K562 (cell line): ENCODE measurements around the gene MYL9. TPM values are rescaled to one million over a fixed set of nuclear protein-coding genes. Genes with fewer than 3 reads are reported as not detected.
A peak's percentile ranks its signal among the peaks of the same experiment; 100 is the strongest.

Experiments used
- ATAC-seq: fragments of 200-7000 bp; cut with Tn5 transposase; 3 replicates; pipeline ENCODE4 v1.9.1; 2020; ENCODE audit warnings: moderate library complexity
- BruUV-seq: library from RNA; stranded (reverse); fragments of 400-500 nt; replicated peaks from 2 replicates; lab custom pipeline; 2021; lab: Mats Ljungman, UMichigan
- CTCF ChIA-PET: fragments of 300-600 bp; formaldehyde crosslinking; extraction: SDS; loops from one replicate; lab custom pipeline; 2021; ENCODE audit warnings: low intra/inter-chr PET ratio; lab: Yijun Ruan, JAX
- POLR2A ChIA-PET: fragments of 300-600, 350-650 bp; sonication (Branson Sonifier 250); formaldehyde crosslinking; extraction: SDS; loops from one replicate; lab custom pipeline; 2021; ENCODE audit warnings: antibody characterized with exemption, inconsistent platforms; lab: Yijun Ruan, JAX
- DNase-seq, 4 experiments: peaks; one replicate each; pipeline versions ENCODE4 v3.0.0 to v3.0.0-alpha.2; 2011 to 2018; ENCODE audit warnings: low spot score in 3 of 4, mixed read lengths in 3 of 4; ENCODE audit errors: extremely low read depth in 1 of 4
- FAIRE-seq: peaks from 2 replicates; lab custom pipeline; 2011; peaks lifted over from hg19 to GRCh38; lab: Jason Lieb, UNC
- H2AFZ ChIP-seq: 2 replicates; pipeline ENCODE4 v1.6.0; 2011; ENCODE audit warnings: low read depth, low read length, control low read depth, inconsistent platforms
- H3K27ac ChIP-seq: fragments of 200-600 bp; 3 replicates; pipeline ENCODE4 v1.8.0; 2011; ENCODE audit warnings: low read depth, mild to moderate bottlenecking, control low read depth, inconsistent platforms, low read length, moderate library complexity, mixed read lengths; ENCODE audit errors: extremely low read depth
- H3K27me3 ChIP-seq, 2 experiments: fragments of 300-600 bp in 1 of 2; 2 replicates in 1 of 2; 3 replicates in 1 of 2; pipeline versions ENCODE4 v1.6.0 to v1.8.0; 2011; ENCODE audit warnings: inconsistent platforms in 2 of 2, low read length in 2 of 2, mild to moderate bottlenecking in 1 of 2, mixed read lengths in 1 of 2, moderate library complexity in 1 of 2; ENCODE audit not compliant: control insufficient read depth in 2 of 2, insufficient read depth in 2 of 2
- H3K36me3 ChIP-seq: fragments of 300-600 bp; 3 replicates; pipeline ENCODE4 v1.8.0; 2011; ENCODE audit warnings: mild to moderate bottlenecking, low read length, inconsistent platforms; ENCODE audit not compliant: control insufficient read depth, insufficient read depth
- H3K4me1 ChIP-seq, 2 experiments: fragments of 200-600 bp in 1 of 2; replicated peaks in 1 of 2; 2 replicates in 1 of 2; 3 replicates in 1 of 2; pipeline versions ENCODE4 v1.5.1 to v1.8.0; 2011; ENCODE audit warnings: inconsistent platforms in 2 of 2, low read length in 2 of 2, mild to moderate bottlenecking in 1 of 2, mixed read lengths in 1 of 2, moderate library complexity in 1 of 2; ENCODE audit not compliant: control insufficient read depth in 2 of 2, insufficient read depth in 2 of 2
- H3K4me2 ChIP-seq: 2 replicates; pipeline ENCODE4 v1.6.1; 2011; ENCODE audit warnings: low read length, control low read depth, inconsistent platforms, mixed read lengths; ENCODE audit not compliant: insufficient read depth
- H3K4me3 ChIP-seq: fragments of 200-600 bp; sonication (generic), shearing (Covaris generic); 2 replicates; pipeline ENCODE4 v1.5.1; 2016; ENCODE audit warnings: control low read depth, inconsistent platforms
- H3K79me2 ChIP-seq: fragments of 200-600 bp; 3 replicates; pipeline ENCODE4 v1.8.0; 2011; ENCODE audit warnings: low read length, inconsistent platforms; ENCODE audit not compliant: control insufficient read depth, insufficient read depth
- H3K9ac ChIP-seq, 2 experiments: 2 replicates each; pipeline versions ENCODE4 v1.6.0 to v1.6.1; 2011; ENCODE audit warnings: low read depth in 2 of 2, low read length in 2 of 2, control low read depth in 1 of 2, inconsistent platforms in 1 of 2, mild to moderate bottlenecking in 1 of 2, mixed read lengths in 1 of 2; ENCODE audit not compliant: insufficient read depth in 1 of 2
- H3K9me1 ChIP-seq: one replicate; pipeline ENCODE4 v1.6.0; 2011; ENCODE audit warnings: inconsistent platforms, mild to moderate bottlenecking, low read length, moderate library complexity; ENCODE audit not compliant: control insufficient read depth, insufficient read depth
- H3K9me3 ChIP-seq: replicated peaks from 2 replicates; pipeline ENCODE4 v1.5.1; 2011; ENCODE audit warnings: low read depth, low read length, inconsistent platforms; ENCODE audit not compliant: control insufficient read depth, insufficient read depth
- H4K20me1 ChIP-seq: replicated peaks from 2 replicates; pipeline ENCODE4 v1.6.1; 2011; ENCODE audit warnings: low read length, inconsistent platforms, mixed read lengths; ENCODE audit not compliant: control insufficient read depth, insufficient read depth
- MEF2D ChIP-seq: conservative IDR thresholded peaks from 2 replicates; pipeline ENCODE4 v1.6.1; 2016; ENCODE audit warnings: low read depth, missing genetic modification characterization, missing compliant biosample characterization
- SPI1 ChIP-seq: IDR thresholded peaks from 2 replicates; pipeline ENCODE4 v1.6.1; 2011; ENCODE audit warnings: low read depth, low read length, control low read depth, borderline replicate concordance
- ZNF282 ChIP-seq: sonication (generic); formaldehyde crosslinking; IDR thresholded peaks from 2 replicates; pipeline ENCODE4 v1.8.1; 2023; ENCODE audit warnings: missing genetic modification reagents
- WGBS: fragments of 100-300 bp; shearing (Covaris generic); methylation state at CpG from one replicate; pipeline ENCODE4 v1.1.6; 2016; ENCODE audit warnings: low coverage, mixed read lengths; ENCODE audit not compliant: insufficient coverage; ENCODE audit errors: missing lambda C conversion rate; 5-methylcytosine and 5-hydroxymethylcytosine counted together
- in situ Hi-C: fragments of 300-500 bp; cut with MboI; formaldehyde crosslinking; loops from 4 replicates; pipeline ENCODE4 v1.15.0; 2018; ENCODE audit warnings: inconsistent platforms, mixed read lengths
- intact Hi-C: fragments of 100-400 bp; cut with micrococcal nuclease; formaldehyde crosslinking; loops from 2 replicates; pipeline ENCODE4 v1.14.2; 2022
- polyA plus RNA-seq, 8 experiments: library from polyadenylated mRNA; depleted of rRNA in 4 of 8; stranded (reverse) in 5 of 8; unstranded in 3 of 8; fragments of >200 nt; fragmentation: Nextera tagmentation in 2 of 8; fragmentation: Illumina TruSeq in 1 of 8; extraction: Ambion mirVana in 2 of 8; extraction: Trizol in 1 of 8; gene quantifications; 2 replicates each; pipeline versions ENCODE4 v1.2.1 to v1.2.3, GENCODE V29; 2011 to 2014; ENCODE audit warnings: inconsistent platforms in 1 of 8, missing spikeins in 1 of 8
- small RNA-seq: library from RNA; depleted of rRNA; stranded (forward); fragments of <200 nt; gene quantifications from one replicate; pipeline ENCODE3, GENCODE V24; 2014
- total RNA-seq, 7 experiments: library from RNA; depleted of rRNA in 6 of 7; stranded (reverse); fragments of >200 nt in 6 of 7; fragmentation: Illumina TruSeq in 2 of 7; extraction: Trizol in 2 of 7; gene quantifications; 2 replicates each; pipeline versions ENCODE4 v1.2.1 to v1.2.3, GENCODE V29; 2011 to 2021; ENCODE audit warnings: low replicate concordance in 1 of 7

MYL9 gene
- total and polyA plus RNA-seq, 9 of the 15 experiments (the other 6 are each of a cell fraction or from before 2014, with no cell fraction given): 0.11 to 3.2 (median 0.81) TPM; not detected in 1

DNA sequence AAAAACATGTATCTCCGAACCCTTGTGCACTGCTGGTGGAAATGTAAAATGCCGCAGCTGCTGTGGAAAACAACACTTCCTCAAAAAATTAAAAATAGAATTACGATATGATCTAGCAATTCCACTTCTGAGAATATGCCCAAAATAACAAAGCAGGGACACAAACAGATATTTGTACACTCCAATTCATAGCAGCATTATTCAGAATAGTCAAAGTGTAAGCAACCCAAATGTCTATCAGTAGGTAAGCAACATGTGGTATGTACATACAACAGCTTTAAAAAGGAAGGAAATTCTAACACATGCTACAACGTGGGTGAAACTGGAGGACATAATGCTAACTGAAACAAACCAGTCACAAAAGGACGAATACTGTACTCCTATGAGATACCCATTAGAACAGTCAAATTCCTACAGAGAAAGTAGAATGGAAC is 58.6 kb downstream of the MYL9 start:
- peaks cover 9 to 12% of the 10 kb centered on the region in 2 experiments for H3K4me1 ChIP-seq
- CTCF ChIA-PET: interaction anchor here (0.7 to 1.2 kb wide), 3 partner anchors 54 to 94 kb away, joined by 3 to 5 read pairs (median 3); no protein-coding TSS in a partner anchor

More for the DNA sequence above, 58.6 kb downstream of the MYL9 start:
- ATAC-seq: no peak
- no peak overlapping the region for H3K4me2 ChIP-seq
- DNase-seq: no peak
- no TSS peak for BruUV-seq
- in situ Hi-C loops: loop anchor here (5.0 kb wide), 1 partner anchor 43 kb away; no protein-coding TSS in a partner anchor
- H3K4me3 ChIP-seq: no peak overlapping the region
- no peaks in the 10 kb centered on the region for H3K27me3 ChIP-seq
- 22% methylated on average over 5 of the region's 5 CpGs for WGBS
- H3K79me2 ChIP-seq: no peaks in the 10 kb centered on the region
- TF ChIP-seq MEF2D (tag): peak; percentile 83
- no peak for TF ChIP-seq ZNF282 (CRISPR knock-in tag)
- TF ChIP-seq SPI1: peak; percentile 80
- 0 out of 4 replicates have a peak overlapping the region, but pooled peaks of 1 of the 2 experiments have one; percentile 7 for H3K9ac ChIP-seq
- H3K9me1 ChIP-seq: no peaks in the 10 kb centered on the region
- FAIRE-seq: peak; percentile 35
- H4K20me1 ChIP-seq: no peaks in the 10 kb centered on the region
- intact Hi-C loops: no loop called here
- POLR2A ChIA-PET: interaction anchor here (0.6 to 1.1 kb wide), 4 partner anchors 11 to 136 kb away, joined by 3 to 4 read pairs (median 3); no protein-coding TSS in a partner anchor
- peak overlapping the region; percentile 68 for H2AFZ ChIP-seq
- H3K36me3 ChIP-seq: no peaks in the 10 kb centered on the region
- no peaks in the 10 kb centered on the region for H3K9me3 ChIP-seq
- 0 out of 3 replicates have a peak overlapping the region, but pooled peaks have one; percentile 8 for H3K27ac ChIP-seq

Small RNA genes within 50 kb of the gene (small RNA-seq; reads per million reads assigned to genes)
- gene RF00017: not detected

Other genes starting within 250 kb of the MYL9 start
- 4.5 and 9.9 TPM in 2 replicates for gene DLGAP4, start 235.2 kb upstream of the MYL9 start, total RNA-seq (2014; rRNA removed)
- 2.3 and 3.2 TPM in 2 replicates for gene DLGAP4, start 235.2 kb upstream of the MYL9 start, total RNA-seq (2014; rRNA removed; fragmentation: Illumina TruSeq; extraction: Trizol)
- 4.5 and 6.8 TPM in 2 replicates for gene DLGAP4, start 235.2 kb upstream of the MYL9 start, total RNA-seq (2015; rRNA removed; fragmentation: Illumina TruSeq; extraction: Trizol)
- 26.1 and 34.1 TPM in 2 replicates for gene DLGAP4, start 235.2 kb upstream of the MYL9 start, total RNA-seq (2021)
- gene DLGAP4, start 235.2 kb upstream of the MYL9 start, polyA plus RNA-seq (2011; rRNA removed): 3.1 and 6.5 TPM in 2 replicates
- 22.3 and 30.8 TPM in 2 replicates for gene DLGAP4, start 235.2 kb upstream of the MYL9 start, polyA plus RNA-seq (2014; fragmentation: Illumina TruSeq; extraction: Trizol)
- under 1 TPM; 0.31 to 0.74 TPM for gene DLGAP4, start 235.2 kb upstream of the MYL9 start, polyA plus RNA-seq (2014; fragmentation: Nextera tagmentation; extraction: Ambion mirVana)
- gene DLGAP4, start 235.2 kb upstream of the MYL9 start, polyA plus RNA-seq (2014; rRNA removed): 9.5 and 11.9 TPM in 2 replicates
- gene TGIF2, start 32.1 kb downstream of the MYL9 start, total RNA-seq (2014; rRNA removed): 12.9 and 17.1 TPM in 2 replicates
- 13.1 and 13.4 TPM in 2 replicates for gene TGIF2, start 32.1 kb downstream of the MYL9 start, total RNA-seq (2014; rRNA removed; fragmentation: Illumina TruSeq; extraction: Trizol)
- 13.6 and 14.5 TPM in 2 replicates for gene TGIF2, start 32.1 kb downstream of the MYL9 start, total RNA-seq (2015; rRNA removed; fragmentation: Illumina TruSeq; extraction: Trizol)
- gene TGIF2, start 32.1 kb downstream of the MYL9 start, total RNA-seq (2021): 22.5 and 27.8 TPM in 2 replicates
- gene TGIF2, start 32.1 kb downstream of the MYL9 start, polyA plus RNA-seq (2011; rRNA removed): 15.5 and 17.5 TPM in 2 replicates
- 19.5 and 23.7 TPM in 2 replicates for gene TGIF2, start 32.1 kb downstream of the MYL9 start, polyA plus RNA-seq (2014; fragmentation: Illumina TruSeq; extraction: Trizol)
- gene TGIF2, start 32.1 kb downstream of the MYL9 start, polyA plus RNA-seq (2014; fragmentation: Nextera tagmentation; extraction: Ambion mirVana): 10 to 100 TPM in 1 of 2 experiments, 1 to 10 TPM in 1; 6.8 to 15.7 TPM
- gene TGIF2, start 32.1 kb downstream of the MYL9 start, polyA plus RNA-seq (2014; rRNA removed): 18.4 and 20.7 TPM in 2 replicates
- 135 and 141 TPM in 2 replicates for gene RAB5IF, start 64.3 kb downstream of the MYL9 start, total RNA-seq (2014; rRNA removed)
- 151 and 169 TPM in 2 replicates for gene RAB5IF, start 64.3 kb downstream of the MYL9 start, total RNA-seq (2014; rRNA removed; fragmentation: Illumina TruSeq; extraction: Trizol)
- 112 and 119 TPM in 2 replicates for gene RAB5IF, start 64.3 kb downstream of the MYL9 start, total RNA-seq (2015; rRNA removed; fragmentation: Illumina TruSeq; extraction: Trizol)
- 134 and 144 TPM in 2 replicates for gene RAB5IF, start 64.3 kb downstream of the MYL9 start, total RNA-seq (2021)
- 155 and 198 TPM in 2 replicates for gene RAB5IF, start 64.3 kb downstream of the MYL9 start, polyA plus RNA-seq (2011; rRNA removed)
- 103 and 118 TPM in 2 replicates for gene RAB5IF, start 64.3 kb downstream of the MYL9 start, polyA plus RNA-seq (2014; fragmentation: Illumina TruSeq; extraction: Trizol)
- gene RAB5IF, start 64.3 kb downstream of the MYL9 start, polyA plus RNA-seq (2014; fragmentation: Nextera tagmentation; extraction: Ambion mirVana): 10 to 100 TPM; 26.5 to 41.9 TPM
- 160 and 170 TPM in 2 replicates for gene RAB5IF, start 64.3 kb downstream of the MYL9 start, polyA plus RNA-seq (2014; rRNA removed)
- not detected in 2 replicates for gene SLA2, start 104.7 kb downstream of the MYL9 start, total RNA-seq (2014; rRNA removed)
- not detected in 2 replicates for gene SLA2, start 104.7 kb downstream of the MYL9 start, total RNA-seq (2014; rRNA removed; fragmentation: Illumina TruSeq; extraction: Trizol)
- 0.07 and 0.08 TPM in 2 replicates for gene SLA2, start 104.7 kb downstream of the MYL9 start, total RNA-seq (2015; rRNA removed; fragmentation: Illumina TruSeq; extraction: Trizol)
- gene SLA2, start 104.7 kb downstream of the MYL9 start, total RNA-seq (2021): 0.07 and 0.13 TPM in 2 replicates
- not detected in 2 replicates for gene SLA2, start 104.7 kb downstream of the MYL9 start, polyA plus RNA-seq (2011; rRNA removed)
- 0.07 TPM in 1 of 2 replicates, not detected in the other for gene SLA2, start 104.7 kb downstream of the MYL9 start, polyA plus RNA-seq (2014; fragmentation: Illumina TruSeq; extraction: Trizol)
- gene SLA2, start 104.7 kb downstream of the MYL9 start, polyA plus RNA-seq (2014; fragmentation: Nextera tagmentation; extraction: Ambion mirVana): not detected
- gene SLA2, start 104.7 kb downstream of the MYL9 start, polyA plus RNA-seq (2014; rRNA removed): not detected in 2 replicates
- gene NDRG3, start 204.6 kb downstream of the MYL9 start, total RNA-seq (2014; rRNA removed): 14.9 and 20.8 TPM in 2 replicates
- 26.6 and 28.3 TPM in 2 replicates for gene NDRG3, start 204.6 kb downstream of the MYL9 start, total RNA-seq (2014; rRNA removed; fragmentation: Illumina TruSeq; extraction: Trizol)
- gene NDRG3, start 204.6 kb downstream of the MYL9 start, total RNA-seq (2015; rRNA removed; fragmentation: Illumina TruSeq; extraction: Trizol): 23.0 and 24.4 TPM in 2 replicates
- gene NDRG3, start 204.6 kb downstream of the MYL9 start, total RNA-seq (2021): 24.5 and 25.6 TPM in 2 replicates
- 25.0 and 27.6 TPM in 2 replicates for gene NDRG3, start 204.6 kb downstream of the MYL9 start, polyA plus RNA-seq (2011; rRNA removed)
- 32.1 and 39.4 TPM in 2 replicates for gene NDRG3, start 204.6 kb downstream of the MYL9 start, polyA plus RNA-seq (2014; fragmentation: Illumina TruSeq; extraction: Trizol)
- gene NDRG3, start 204.6 kb downstream of the MYL9 start, polyA plus RNA-seq (2014; fragmentation: Nextera tagmentation; extraction: Ambion mirVana): 10 to 100 TPM; 15.2 to 23.8 TPM
- gene NDRG3, start 204.6 kb downstream of the MYL9 start, polyA plus RNA-seq (2014; rRNA removed): 14.6 and 19.0 TPM in 2 replicates
- 25.7 and 27.0 TPM in 2 replicates for gene DSN1, start 232.2 kb downstream of the MYL9 start, total RNA-seq (2014; rRNA removed)
- 35.6 and 36.9 TPM in 2 replicates for gene DSN1, start 232.2 kb downstream of the MYL9 start, total RNA-seq (2014; rRNA removed; fragmentation: Illumina TruSeq; extraction: Trizol)
- 29.1 and 29.9 TPM in 2 replicates for gene DSN1, start 232.2 kb downstream of the MYL9 start, total RNA-seq (2015; rRNA removed; fragmentation: Illumina TruSeq; extraction: Trizol)
- 22.6 and 23.3 TPM in 2 replicates for gene DSN1, start 232.2 kb downstream of the MYL9 start, total RNA-seq (2021)
- 37.3 and 45.3 TPM in 2 replicates for gene DSN1, start 232.2 kb downstream of the MYL9 start, polyA plus RNA-seq (2011; rRNA removed)
- 31.0 and 33.8 TPM in 2 replicates for gene DSN1, start 232.2 kb downstream of the MYL9 start, polyA plus RNA-seq (2014; fragmentation: Illumina TruSeq; extraction: Trizol)
- gene DSN1, start 232.2 kb downstream of the MYL9 start, polyA plus RNA-seq (2014; fragmentation: Nextera tagmentation; extraction: Ambion mirVana): 10 to 100 TPM; 31.1 to 42.4 TPM
- gene DSN1, start 232.2 kb downstream of the MYL9 start, polyA plus RNA-seq (2014; rRNA removed): 30.3 and 30.5 TPM in 2 replicates